Fibroblast of mammary gland (primary cell): Measurements from ENCODE around the gene SLC23A2.

ENCODE experiments used
- DNase-seq: peaks from one replicate; pipeline ENCODE4 v3.0.0-alpha.2; 2010; ENCODE audit warnings: low read depth
- H3K4me3 ChIP-seq: 2 replicates; pipeline ENCODE4 v1.5.1; 2011; ENCODE audit warnings: low read depth, mild to moderate bottlenecking, low read length, moderate library complexity; ENCODE audit not compliant: control insufficient read depth
- CTCF ChIP-seq: conservative IDR thresholded peaks from 2 replicates; pipeline ENCODE4 v1.5.1; 2011; ENCODE audit warnings: low read depth, low read length, inconsistent platforms; ENCODE audit not compliant: control insufficient read depth, insufficient read depth

Gene SLC23A2

GRCh38 chr20:4894981-4895381, 106.3 kb downstream of the SLC23A2 start:
- no peak overlapping the region for H3K4me3 ChIP-seq
- no peak for DNase-seq
- TF ChIP-seq CTCF = no peak

GRCh38 chr20:4894409-4894808, 106.9 kb downstream of the SLC23A2 start:
- no peak for DNase-seq
- TF ChIP-seq CTCF = no peak
- H3K4me3 ChIP-seq = no peak overlapping the region

- DNase-seq = no peak
- no peak overlapping the region for H3K4me3 ChIP-seq
- TF ChIP-seq CTCF = no peak
Measured at GRCh38 chr20:4893709-4894108, 107.6 kb downstream of the SLC23A2 start.

GRCh38 chr20:4891997-4892396, 109.3 kb downstream of the SLC23A2 start:
- H3K4me3 ChIP-seq = no peak overlapping the region
- TF ChIP-seq CTCF = no peak
- DNase-seq = no peak

- no peak overlapping the region for H3K4me3 ChIP-seq
- DNase-seq = no peak
- no peak for TF ChIP-seq CTCF
Measured at GRCh38 chr20:4891190-4891763, 110.0 kb downstream of the SLC23A2 start.

GRCh38 chr20:4889446-4889845, 111.9 kb downstream of the SLC23A2 start:
- H3K4me3 ChIP-seq = no peak overlapping the region
- no peak for TF ChIP-seq CTCF
- no peak for DNase-seq

- H3K4me3 ChIP-seq = no peak overlapping the region
- TF ChIP-seq CTCF = no peak
- DNase-seq = no peak
Measured at GRCh38 chr20:4887586-4887985, 113.7 kb downstream of the SLC23A2 start.
